Posterior vena cava (tissue), 2 donors: ENCODE results near the gene CCDC32. TPM values are rescaled to one million over a fixed set of nuclear protein-coding genes. Genes with fewer than 3 reads are reported as not detected.
"Not testable (repeated sequence)": the region's sequence is repeated elsewhere in the genome, so short reads cannot be mapped to it uniquely, and the experiment has no call there.

ENCODE experiments used
- DNase-seq: peaks from one replicate; pipeline ENCODE4 v3.0.0-alpha.2; 2020; ENCODE audit warnings: low spot score
- intact Hi-C, 2 donors: fragments of 100-400 bp; cut with DNase I; formaldehyde crosslinking; loops; one replicate each; pipeline versions ENCODE4 v1.14.1 to v1.14.2; 2022 to 2023
- long read RNA-seq, 2 donors: library from polyadenylated mRNA; unstranded; transcript quantifications; one replicate each; pipeline ENCODE4 v2.0.0, GENCODE V29; 2020 to 2021
- total RNA-seq, 2 donors: library from RNA; stranded (reverse); fragmentation: NEBNext Ultra II Directional; extraction: Animal tissue kit (Norgen Biotek cat#: 25700); gene quantifications; one replicate each; pipeline ENCODE4 v1.2.1, GENCODE V29; 2021
- donor health status: DM: yes; HTN: yes; CAD: no.
- donor health status: DM: yes; HTN: yes; CAD: no.

CCDC32 gene, protein sequence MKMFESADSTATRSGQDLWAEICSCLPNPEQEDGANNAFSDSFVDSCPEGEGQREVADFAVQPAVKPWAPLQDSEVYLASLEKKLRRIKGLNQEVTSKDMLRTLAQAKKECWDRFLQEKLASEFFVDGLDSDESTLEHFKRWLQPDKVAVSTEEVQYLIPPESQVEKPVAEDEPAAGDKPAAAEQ
- 10 to 100 TPM; 27.0 to 31.1 TPM for total RNA-seq
- long read RNA-seq, donor 1, transcript CCDC32-202 (4 exons, 1,519 nt): major isoform, 11 of 14 reads
- long read RNA-seq, donor 1, partial matches to known transcripts: 0 of 14 reads
- long read RNA-seq, donor 1, other reads (novel, unspliced or antisense): 3 of 14 reads
- long read RNA-seq, donor 2, transcript CCDC32-202 (4 exons, 1,519 nt): major isoform, 55 of 88 reads
- long read RNA-seq, donor 2, transcript CCDC32-207 (4 exons, 557 nt): minor isoform, 7 of 88 reads
- long read RNA-seq, donor 2, partial matches to known transcripts: 3 of 88 reads
- long read RNA-seq, donor 2, other reads (novel, unspliced or antisense): 19 of 88 reads

DNA sequence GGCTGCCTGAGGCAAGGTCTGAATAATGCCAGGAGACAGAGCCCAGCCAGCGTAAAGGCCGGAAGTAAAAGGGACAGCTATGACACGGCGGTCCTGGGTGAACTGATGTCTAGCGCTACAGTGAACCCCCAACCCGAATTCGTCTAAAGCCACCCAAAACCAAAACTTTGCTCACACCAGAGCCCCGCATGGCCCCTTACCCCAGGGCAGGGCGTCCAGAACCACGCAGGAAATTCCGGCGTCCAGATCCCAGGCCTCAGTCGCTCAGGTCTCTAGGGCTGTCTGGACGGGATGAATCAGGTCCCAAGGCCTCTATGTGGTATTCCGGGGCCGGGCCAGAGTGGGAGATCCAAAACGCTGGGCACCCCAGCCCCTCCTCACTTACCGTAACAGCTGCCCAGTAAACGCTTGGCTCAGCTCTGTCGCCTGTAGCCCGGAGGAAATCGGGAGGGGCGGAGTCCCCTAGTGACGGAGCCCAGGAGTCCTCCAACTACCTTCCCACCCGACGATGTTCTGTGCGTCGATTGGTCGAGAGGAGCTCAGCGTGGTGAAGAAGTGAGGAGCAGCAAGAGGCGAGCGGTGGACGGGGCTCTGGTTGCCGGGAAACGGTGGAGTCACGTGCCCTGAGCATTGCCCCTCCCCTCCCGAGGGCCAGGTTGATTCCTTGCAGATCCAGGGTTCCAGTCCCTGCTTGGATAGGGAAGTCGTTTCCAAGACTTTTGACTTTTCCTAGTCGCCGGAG, at the start of gene CCDC32:
TSS of gene CCDC32 (minus strand) at position 452 of the 742 bp plus-strand sequence. CDS start 2,027 bp downstream, outside the sequence.
- intact Hi-C loops: no loop called here
- peak; percentile 99 for DNase-seq

DNA sequence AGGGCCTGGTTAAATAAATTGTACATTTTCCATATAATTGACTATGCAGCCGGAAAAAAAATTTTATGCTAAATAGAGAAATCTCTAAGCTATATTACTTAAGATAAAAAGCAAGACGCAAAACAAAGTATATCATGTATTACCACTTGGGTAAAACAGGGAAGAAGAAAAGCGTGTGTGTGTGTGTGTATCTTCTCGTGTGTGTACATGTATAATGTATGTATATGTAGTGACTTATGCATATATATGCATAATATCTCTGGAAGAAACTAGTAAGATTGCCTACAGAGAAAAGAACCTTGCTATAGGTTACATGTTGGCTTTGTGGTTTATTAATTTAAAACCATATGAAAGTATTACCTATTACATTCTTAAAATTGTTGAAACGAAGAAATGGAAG, 48.2 kb upstream of the CCDC32 start:
- DNase-seq: no peak
- intact Hi-C loops: no loop called here

DNA sequence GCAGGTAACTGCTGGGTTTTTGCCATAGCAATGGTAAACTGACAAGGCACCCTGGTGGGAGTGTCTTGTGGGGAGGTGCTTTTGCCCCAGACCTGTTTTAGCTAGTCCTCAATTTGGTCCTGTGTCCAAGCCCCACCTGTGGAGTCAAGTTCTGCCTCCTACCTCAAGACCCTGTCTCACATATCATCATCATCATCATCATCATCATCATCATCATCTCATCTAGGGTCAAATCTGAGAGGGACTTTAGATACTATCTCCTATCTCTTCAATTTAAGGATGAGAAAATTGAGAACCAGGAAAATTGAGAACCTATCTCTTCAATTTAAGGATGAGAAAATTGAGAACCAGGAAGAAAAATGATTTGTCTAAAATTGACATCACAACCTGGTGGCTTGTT, 39.1 kb upstream of the CCDC32 start:
- intact Hi-C loops: no loop called here
- DNase-seq: no peak

DNA sequence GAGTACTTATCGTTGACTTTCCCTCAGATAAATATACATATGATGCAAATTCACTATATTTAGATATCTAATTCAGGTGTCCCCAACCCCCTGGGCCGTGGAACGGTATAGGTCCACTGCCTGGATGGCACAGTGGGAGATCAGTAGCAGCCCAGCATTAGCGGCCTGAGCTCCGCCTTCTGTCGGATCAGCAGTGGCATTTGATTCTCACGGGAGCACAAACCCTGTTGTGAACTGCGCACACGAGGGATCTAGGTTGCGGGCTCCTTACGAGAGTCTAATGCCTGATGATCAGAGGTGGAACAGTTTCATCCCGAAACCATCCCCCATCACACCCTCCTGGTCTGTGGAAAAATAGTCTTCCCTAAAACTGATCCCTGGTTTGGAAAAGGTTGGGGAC, 36.1 kb upstream of the CCDC32 start:
- no peak for DNase-seq
- intact Hi-C loops: no loop called here

DNA sequence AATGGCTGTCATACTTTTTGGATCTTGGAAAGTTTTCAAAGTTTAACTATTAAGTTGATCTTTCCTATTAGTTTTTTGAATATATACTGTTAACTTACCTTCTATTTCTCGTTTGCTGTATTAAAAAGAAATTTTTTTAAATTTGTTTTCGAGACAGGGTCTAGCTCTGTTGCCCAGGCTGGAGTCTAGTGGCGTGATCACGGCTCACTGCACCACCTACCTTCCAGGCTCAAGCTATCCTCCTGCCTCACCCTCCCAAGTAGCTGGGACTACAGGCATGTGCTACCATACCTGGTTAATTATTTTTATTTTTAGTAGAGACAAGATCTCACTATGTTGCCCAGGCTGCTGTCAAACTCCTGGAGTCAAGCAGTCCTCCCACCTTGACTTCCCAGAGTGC, 33.8 kb upstream of the CCDC32 start:
- DNase-seq: no peak
- intact Hi-C loops: no loop called here

DNA sequence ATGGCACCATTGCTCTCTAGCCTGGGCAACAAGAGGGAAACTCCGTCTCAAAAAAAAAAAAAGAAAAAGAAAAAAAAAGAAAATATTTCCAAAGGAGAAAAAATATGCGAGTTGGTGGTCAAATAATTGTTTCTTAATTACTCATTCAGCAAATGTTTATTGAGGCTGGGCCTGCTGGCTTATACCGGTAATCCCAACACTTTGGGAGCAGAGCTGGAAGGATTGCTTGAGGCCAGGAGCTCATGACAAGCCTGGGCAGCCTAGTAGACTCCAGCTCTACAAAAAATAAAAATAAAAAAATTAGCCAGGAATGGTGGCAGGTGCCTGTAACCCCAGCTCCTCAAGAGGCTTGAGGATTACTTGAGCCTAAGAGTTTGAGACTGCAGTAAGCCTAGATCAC, 33.3 kb upstream of the CCDC32 start:
- no peak for DNase-seq
- intact Hi-C loops: no loop called here

DNA sequence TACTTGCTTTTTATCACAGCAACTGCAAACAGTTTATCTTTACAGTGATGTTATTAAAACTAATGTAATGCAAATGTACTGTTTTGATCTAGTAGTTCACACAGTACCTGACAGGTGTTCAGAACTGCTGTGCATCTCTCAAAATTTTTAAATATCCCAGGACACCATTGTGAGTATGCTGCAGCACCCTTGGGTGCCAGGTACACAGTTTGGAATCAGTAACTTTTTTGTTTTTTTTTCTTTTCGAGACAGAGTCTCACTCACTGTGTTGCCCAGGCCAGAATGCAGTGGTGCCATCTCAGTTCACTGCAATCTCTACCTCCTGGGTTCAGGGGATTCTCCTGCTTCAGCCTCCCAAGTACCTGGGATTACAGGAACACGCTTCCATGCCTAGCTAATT, 32.2 kb upstream of the CCDC32 start:
- DNase-seq: no peak
- intact Hi-C loops: no loop called here

DNA sequence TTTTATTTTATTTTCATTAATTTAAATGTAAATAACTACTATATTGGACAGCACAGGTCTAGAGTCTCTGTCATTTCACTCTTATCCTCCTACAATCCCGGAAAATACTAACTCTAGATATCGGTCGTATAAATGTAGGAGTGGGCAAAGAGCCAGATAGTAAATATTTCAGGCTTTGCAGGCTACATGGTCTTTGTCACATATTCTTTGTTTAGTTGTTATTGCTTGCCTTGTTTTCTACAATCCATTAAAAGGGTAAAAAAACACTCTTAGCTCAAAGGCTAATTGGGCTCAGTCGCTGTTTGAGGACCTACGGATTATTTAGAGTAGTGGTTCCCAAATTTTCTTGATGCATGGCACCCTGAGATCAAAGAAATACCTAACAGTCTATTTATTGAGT, 30.9 kb upstream of the CCDC32 start:
- intact Hi-C loops: no loop called here
- DNase-seq: no peak

DNA sequence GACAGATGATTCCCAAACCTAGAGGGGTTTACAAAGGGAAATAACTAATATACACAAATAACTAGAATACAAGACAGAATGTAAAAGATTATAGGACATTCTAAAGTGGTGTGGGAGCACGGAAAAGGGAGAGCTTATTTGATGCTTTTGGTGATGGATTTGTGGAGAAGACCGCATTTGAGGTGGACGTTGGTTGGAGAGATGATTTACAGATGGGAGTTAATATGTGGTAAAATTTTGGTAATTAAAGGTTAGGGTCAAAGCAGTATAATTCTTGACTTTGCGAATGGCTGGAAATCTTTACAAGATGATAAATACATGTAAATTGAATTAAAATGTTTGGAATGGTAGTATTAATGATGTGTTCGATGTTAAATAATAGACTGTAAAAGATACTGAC, 30.4 kb upstream of the CCDC32 start:
- intact Hi-C loops: no loop called here
- DNase-seq: no peak

DNA sequence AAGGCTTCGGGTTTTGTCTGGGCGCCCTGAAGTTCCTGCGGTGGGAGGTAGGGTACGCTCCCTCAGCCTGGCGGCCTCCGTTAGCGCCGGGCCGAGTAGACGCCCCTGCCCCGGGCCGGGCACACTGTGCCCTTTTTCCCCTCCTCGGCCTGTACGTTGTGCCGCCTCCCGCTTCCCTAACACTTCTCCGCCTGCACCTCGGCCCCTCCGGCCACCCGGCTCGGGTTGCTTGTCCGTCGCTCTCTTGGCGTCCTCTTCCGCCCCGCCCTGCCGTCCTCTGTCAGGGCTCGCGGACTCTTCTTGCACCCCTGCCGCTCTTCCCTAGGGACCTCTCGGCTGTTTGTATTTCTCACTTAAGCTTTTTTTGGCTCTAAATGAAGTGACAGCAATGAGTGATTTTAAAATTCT, 29.6 kb upstream of the CCDC32 start:
- intact Hi-C loops: no loop called here
- DNase-seq: peak; percentile 87

DNA sequence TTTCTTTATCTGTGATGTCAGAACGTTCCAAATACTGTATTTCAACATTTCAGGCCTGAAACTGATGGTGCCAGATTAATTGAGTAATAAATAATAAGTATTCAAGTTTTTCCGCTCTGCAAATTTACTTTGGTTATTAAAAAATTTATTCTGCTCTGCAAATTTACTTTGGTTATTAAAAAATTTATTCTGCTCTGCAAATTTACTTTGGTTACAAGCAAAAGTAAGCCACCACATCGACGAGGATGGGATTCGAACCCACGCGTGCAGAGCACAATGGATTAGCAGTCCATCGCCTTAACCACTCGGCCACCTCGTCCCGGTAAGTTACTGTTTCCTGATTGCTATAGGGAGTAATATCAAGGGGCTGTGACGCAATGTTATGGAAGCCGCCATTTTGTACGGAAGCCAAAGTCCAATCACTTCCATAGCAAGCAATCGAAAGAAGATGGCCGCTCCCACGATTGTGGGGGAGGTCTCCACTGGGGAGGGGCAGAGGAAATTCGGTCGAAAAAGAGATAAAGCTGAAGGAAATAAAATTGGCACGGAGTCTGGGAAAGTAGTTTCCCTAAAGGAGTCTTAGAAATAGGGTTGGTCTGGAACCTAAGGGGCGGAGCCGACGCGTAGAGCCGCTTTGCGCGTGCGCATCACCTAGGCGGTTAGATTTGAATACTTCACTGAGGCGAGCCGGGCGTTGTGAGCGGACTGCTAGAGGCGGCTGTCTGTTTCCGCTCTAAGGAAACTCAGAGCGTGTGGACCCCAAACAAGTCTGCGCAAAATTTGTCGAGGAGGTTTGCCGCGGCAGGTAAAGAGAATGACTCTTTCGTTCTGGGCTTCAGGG, 29.0 kb upstream of the CCDC32 start, which contains the start of gene KNL1:
TSS of gene KNL1 (plus strand) at position 662 of the 841 bp plus-strand sequence. CDS start 8,683 bp downstream, outside the sequence.
- intact Hi-C loops: no loop called here
- DNase-seq: peak; percentile 95

DNA sequence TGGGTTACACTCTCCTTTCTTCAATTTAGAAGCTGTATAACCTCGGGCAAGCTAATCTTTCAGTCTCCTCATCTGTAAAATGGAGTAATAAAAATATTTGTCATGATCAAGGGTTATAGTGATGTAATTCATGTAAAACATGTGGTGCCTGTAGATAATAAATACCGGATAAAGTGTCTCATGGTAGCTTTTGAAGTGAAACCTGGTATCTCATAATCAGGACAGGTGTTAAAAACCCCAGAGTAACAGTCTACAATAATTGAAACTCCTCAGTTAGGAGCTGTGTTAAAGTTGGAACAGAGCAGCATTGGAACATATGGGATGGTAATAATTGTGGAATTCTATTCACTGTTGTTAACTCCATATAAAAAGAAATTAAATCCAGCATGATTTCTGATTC, 28.3 kb upstream of the CCDC32 start:
- no peak for DNase-seq
- intact Hi-C loops: no loop called here

DNA sequence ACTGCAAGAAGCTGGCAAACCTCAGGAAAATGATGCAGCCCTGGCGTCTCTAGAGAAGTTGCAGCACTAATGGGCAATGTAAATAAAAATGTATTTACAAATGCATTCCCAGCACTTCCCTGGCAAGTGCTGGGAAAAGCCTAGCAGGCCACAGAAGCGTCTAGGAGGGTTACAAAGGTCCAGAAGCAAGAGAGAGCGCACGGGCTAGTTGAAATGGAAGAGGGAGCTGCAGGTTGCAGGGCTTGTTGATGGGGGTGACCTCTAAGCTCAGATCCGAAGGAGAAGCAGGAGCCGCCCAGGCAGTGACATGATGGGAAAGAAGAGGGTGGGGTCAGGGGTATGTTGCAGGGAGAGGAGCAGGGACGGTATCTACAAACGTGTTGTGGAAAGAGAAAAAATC, 26.5 kb upstream of the CCDC32 start:
- no peak for DNase-seq
- intact Hi-C loops: no loop called here

DNA sequence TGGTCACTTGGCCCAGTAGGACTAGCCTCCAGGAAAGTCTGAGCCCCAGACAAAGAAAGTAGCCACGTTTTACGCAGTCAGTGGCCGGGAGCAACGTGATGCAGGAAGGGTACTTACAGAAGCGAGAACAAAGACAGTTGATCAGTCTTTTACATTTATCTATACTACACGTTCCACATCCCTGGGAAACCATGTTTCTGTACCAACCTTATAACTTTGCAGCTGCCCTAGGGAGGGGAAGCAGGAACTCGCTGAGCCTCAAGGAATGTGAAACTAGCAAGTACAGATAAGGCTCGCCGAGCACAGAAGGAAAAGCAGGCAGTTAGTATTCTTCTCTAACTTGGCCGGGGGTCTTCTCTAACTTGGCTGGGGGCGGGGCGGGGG, 25.8 kb upstream of the CCDC32 start:
- no peak for DNase-seq
- intact Hi-C loops: no loop called here

DNA sequence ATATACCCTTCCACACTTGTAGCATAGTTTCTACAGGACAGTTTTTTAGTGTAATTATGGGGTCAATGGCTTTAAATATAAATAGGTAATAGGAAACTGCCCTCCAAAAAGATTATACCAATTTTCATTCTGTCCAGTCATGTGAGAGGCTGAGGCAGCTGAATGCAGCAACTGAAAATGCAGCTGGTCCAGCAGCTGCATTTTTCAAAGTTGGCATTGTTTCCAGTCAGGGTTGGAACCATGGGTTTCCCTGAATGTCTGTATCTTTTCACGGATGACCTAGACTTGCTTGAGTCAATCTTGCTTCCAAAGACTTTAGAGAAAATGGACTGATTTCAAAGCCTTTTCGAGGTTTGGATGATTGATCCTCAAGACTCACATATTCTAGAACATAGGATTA, 19.3 kb upstream of the CCDC32 start:
- intact Hi-C loops: no loop called here
- DNase-seq: no peak

DNA sequence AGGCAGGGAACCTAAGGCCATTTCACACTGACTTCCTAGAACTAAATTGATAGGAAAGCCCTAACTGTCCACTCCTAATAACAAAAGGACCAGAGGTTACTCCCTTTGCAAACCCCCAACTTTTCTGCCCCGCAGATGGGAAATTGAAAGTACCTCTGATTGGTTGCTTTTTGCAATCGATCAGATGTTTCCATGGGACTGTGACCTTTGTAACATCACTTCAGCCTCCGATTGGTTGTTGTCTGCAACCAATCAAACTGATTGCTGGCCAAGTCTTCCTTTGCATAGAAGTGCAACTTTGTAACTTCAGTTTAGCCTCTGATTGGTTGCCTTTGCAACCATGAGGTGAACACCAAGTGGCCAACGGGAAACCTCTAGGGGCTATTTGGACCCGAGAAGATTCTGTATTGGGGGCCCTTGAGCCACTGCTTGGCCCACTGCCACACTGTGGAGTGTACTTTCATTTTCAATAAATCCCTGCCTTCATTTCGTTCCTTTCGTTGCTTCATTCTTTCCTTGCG, 17.9 kb upstream of the CCDC32 start:
- no peak for DNase-seq
- intact Hi-C loops: no loop called here

DNA sequence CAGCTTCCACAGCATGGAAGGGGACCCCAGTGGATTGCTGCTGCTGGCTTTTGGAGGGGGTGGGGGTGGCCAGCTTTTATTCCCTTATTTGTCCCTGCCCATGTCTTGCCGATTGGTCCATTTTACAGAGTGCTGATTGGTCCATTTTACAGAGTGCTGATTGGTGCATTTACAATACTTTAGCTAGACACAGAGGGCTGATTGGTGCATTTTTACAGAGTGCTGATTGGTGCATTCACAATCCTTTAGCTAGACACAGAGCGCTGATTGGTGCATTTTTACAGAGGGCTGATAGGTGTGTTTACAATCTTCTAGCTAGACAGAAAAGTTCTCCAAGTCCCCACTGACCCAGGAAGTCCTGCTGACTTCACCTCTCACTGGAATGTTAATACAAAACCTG, 17.0 kb upstream of the CCDC32 start:
- DNase-seq, intact Hi-C loops: not testable (repeated sequence)

DNA sequence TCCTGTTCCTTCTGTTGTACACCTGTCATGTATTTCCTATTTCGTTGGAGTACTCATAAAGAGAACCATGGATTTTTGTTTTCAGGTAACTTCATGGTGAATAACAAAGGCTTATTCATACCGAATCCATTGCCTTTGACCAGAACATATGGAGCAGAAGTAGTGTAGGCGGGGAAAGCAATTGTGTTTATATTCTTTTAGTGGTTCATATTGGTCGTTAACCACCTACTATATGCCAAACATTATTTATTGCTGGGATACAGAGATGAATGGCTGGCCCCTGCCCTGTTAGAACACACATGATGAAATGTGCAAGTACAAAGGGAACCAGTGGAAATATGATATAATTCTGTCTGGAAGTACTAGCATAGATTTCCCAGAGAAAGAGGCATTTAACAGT, 14.1 kb upstream of the CCDC32 start:
- DNase-seq: no peak
- intact Hi-C loops: no loop called here

DNA sequence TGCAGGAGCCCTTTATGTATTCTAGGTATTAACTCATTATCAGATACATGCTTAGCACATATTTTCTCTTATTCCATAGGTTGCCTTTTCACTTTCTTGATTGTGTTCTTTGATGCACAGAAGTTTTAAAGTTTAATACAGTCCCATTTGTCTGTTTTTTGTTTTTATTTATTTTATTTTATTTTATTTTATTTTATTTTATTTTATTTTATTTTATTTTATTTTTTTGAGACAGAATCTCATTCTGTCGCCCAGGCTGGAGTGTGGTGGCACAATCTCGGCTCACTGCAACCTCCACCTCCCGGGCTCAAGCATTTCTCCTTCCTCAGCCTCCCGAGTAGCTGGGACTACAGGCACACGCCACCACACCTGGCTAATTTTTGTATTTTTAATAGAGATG, 12.1 kb upstream of the CCDC32 start:
- intact Hi-C loops, DNase-seq: not testable (repeated sequence)
